Mesothelial cell of epicardium (in vitro differentiated cells): ENCODE measurements around the gene VTI1B. TPM values are rescaled to one million over a fixed set of nuclear protein-coding genes. Genes with fewer than 3 reads are reported as not detected.
"Not testable (repeated sequence)": the region's sequence is repeated elsewhere in the genome, so short reads cannot be mapped to it uniquely, and the experiment has no call there.

Experiments used
- DNase-seq, 2 experiments: peaks; one replicate each; pipeline ENCODE4 v3.0.0; 2021; ENCODE audit warnings: low spot score in 2 of 2; ENCODE audit not compliant: unreplicated experiment in 2 of 2
- H3K27ac Mint-ChIP-seq: 2 replicates; pipeline ENCODE4 v1.8.0; 2021; ENCODE audit warnings: mixed read lengths
- H3K27me3 Mint-ChIP-seq: 2 replicates; pipeline ENCODE4 v1.8.0; 2021; ENCODE audit warnings: low read depth, mixed read lengths
- H3K36me3 Mint-ChIP-seq: 2 replicates; pipeline ENCODE4 v1.8.0; 2021; ENCODE audit warnings: mixed read lengths
- H3K4me1 Mint-ChIP-seq: 2 replicates; pipeline ENCODE4 v1.8.0; 2021; ENCODE audit warnings: mixed read lengths
- H3K4me3 Mint-ChIP-seq: 2 replicates; pipeline ENCODE4 v1.8.0; 2021; ENCODE audit warnings: mild to moderate bottlenecking, moderate library complexity, mixed read lengths
- H3K9me3 Mint-ChIP-seq: 2 replicates; pipeline ENCODE4 v1.8.0; 2021; ENCODE audit warnings: mixed read lengths
- total RNA-seq: library from RNA; stranded (reverse); gene quantifications from 3 replicates; pipeline ENCODE4 v1.2.1, GENCODE V29; 2021
- TF ChIP-seq, protein P1 (sequence below): fragments of 200-600 bp; sonication (generic); IDR thresholded peaks from one replicate; pipeline ENCODE4 v1.5.0; 2021; ENCODE audit warnings: antibody characterized with exemption; ENCODE audit not compliant: unreplicated experiment

The VTI1B gene
- total RNA-seq, 1 donor from 2014 or later = 75.7 TPM

GRCh38 chr14:67717048-67717447 is 42.6 kb upstream of the VTI1B start:
- Mint-ChIP-seq H3K4me1 (no peaks in the 10 kb centered on the region), H3K36me3 (no peaks in the 10 kb centered on the region), H3K27ac (no peak overlapping the region), H3K4me3 (no peak overlapping the region), H3K9me3 (no peaks in the 10 kb centered on the region), H3K27me3 (peaks cover 3% of the 10 kb centered on the region)
- TF ChIP-seq, protein P1, sequence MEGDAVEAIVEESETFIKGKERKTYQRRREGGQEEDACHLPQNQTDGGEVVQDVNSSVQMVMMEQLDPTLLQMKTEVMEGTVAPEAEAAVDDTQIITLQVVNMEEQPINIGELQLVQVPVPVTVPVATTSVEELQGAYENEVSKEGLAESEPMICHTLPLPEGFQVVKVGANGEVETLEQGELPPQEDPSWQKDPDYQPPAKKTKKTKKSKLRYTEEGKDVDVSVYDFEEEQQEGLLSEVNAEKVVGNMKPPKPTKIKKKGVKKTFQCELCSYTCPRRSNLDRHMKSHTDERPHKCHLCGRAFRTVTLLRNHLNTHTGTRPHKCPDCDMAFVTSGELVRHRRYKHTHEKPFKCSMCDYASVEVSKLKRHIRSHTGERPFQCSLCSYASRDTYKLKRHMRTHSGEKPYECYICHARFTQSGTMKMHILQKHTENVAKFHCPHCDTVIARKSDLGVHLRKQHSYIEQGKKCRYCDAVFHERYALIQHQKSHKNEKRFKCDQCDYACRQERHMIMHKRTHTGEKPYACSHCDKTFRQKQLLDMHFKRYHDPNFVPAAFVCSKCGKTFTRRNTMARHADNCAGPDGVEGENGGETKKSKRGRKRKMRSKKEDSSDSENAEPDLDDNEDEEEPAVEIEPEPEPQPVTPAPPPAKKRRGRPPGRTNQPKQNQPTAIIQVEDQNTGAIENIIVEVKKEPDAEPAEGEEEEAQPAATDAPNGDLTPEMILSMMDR = no peak
- no peak for DNase-seq

DNA sequence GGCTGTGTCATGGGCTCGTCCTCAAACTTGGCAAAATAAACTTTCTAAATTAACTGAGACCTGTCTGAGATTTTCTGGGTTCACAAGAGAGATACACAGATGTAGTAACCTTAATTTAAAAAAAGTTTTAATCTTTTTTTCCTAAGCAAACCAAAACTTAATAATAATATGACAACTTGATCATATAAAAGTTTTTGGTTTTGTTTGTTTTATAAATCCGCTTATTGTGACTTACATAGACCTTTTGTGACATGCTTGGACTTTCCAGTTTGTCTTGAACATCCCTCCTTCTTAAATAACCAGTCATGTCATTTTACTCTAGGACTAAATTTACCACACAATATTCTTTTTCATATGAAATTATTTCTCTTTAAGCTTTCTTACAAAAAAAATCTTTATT is 35.8 kb upstream of the VTI1B start:
- peaks cover 1% of the 10 kb centered on the region for H3K27me3 Mint-ChIP-seq
- no peak overlapping the region for H3K27ac Mint-ChIP-seq
- H3K9me3 Mint-ChIP-seq = peaks cover 11% of the 10 kb centered on the region
- no peak for DNase-seq
- H3K4me1 Mint-ChIP-seq = no peaks in the 10 kb centered on the region
- TF ChIP-seq, protein P1 = no peak
- H3K36me3 Mint-ChIP-seq = peaks cover 3% of the 10 kb centered on the region
- H3K4me3 Mint-ChIP-seq = no peak overlapping the region

DNA sequence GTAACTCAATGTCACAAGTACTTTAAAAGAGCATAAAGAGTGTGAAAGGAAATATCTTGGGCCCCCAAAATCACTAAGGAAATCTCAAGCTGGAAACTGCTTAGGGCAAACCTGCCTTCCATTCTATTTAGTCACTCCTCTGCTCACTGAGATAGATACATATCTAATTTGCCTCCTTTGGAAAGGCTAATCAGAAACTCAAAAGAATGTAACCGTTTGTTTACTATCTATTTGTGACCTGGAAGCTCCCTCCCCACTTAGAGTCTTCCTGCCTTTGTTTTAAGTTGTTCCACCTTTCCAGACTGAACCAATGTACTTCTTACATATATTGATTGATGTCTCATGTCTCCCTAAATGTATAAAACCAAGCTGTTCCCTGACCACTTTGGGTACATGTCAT is 35.4 kb upstream of the VTI1B start:
- not testable (repeated sequence) for H3K4me3 Mint-ChIP-seq, DNase-seq, H3K27ac Mint-ChIP-seq, H3K27me3 Mint-ChIP-seq, H3K36me3 Mint-ChIP-seq, H3K4me1 Mint-ChIP-seq
- H3K9me3 Mint-ChIP-seq = peaks cover 11% of the 10 kb centered on the region

- H3K36me3 Mint-ChIP-seq, H3K27me3 Mint-ChIP-seq, H3K4me1 Mint-ChIP-seq, H3K27ac Mint-ChIP-seq, DNase-seq, H3K4me3 Mint-ChIP-seq: not testable (repeated sequence)
- peaks cover 11% of the 10 kb centered on the region for H3K9me3 Mint-ChIP-seq
Observed at GRCh38 chr14:67709346-67709745, 34.9 kb upstream of the VTI1B start.

- Mint-ChIP-seq H3K27me3 (peaks cover 3% of the 10 kb centered on the region), H3K9me3 (peaks cover 4% of the 10 kb centered on the region), H3K36me3 (peaks cover 3% of the 10 kb centered on the region), H3K4me3 (no peak overlapping the region), H3K27ac (no peak overlapping the region), H3K4me1 (no peaks in the 10 kb centered on the region)
- no peak for DNase-seq
- TF ChIP-seq, protein P1 = no peak
Observed at GRCh38 chr14:67705211-67705610, 30.8 kb upstream of the VTI1B start.

- H3K9me3 Mint-ChIP-seq = no peaks in the 10 kb centered on the region
- no peak overlapping the region for H3K4me3 Mint-ChIP-seq
- no peaks in the 10 kb centered on the region for H3K4me1 Mint-ChIP-seq
- DNase-seq = no peak
- TF ChIP-seq, protein P1 = no peak
- no peaks in the 10 kb centered on the region for H3K36me3 Mint-ChIP-seq
- no peak overlapping the region for H3K27ac Mint-ChIP-seq
- H3K27me3 Mint-ChIP-seq = peaks cover 3% of the 10 kb centered on the region
Observed at GRCh38 chr14:67704484-67705089, 30.2 kb upstream of the VTI1B start.

GRCh38 chr14:67703997-67704396 is 29.6 kb upstream of the VTI1B start:
- no peaks in the 10 kb centered on the region for H3K9me3 Mint-ChIP-seq
- TF ChIP-seq, protein P1 = no peak

DNA sequence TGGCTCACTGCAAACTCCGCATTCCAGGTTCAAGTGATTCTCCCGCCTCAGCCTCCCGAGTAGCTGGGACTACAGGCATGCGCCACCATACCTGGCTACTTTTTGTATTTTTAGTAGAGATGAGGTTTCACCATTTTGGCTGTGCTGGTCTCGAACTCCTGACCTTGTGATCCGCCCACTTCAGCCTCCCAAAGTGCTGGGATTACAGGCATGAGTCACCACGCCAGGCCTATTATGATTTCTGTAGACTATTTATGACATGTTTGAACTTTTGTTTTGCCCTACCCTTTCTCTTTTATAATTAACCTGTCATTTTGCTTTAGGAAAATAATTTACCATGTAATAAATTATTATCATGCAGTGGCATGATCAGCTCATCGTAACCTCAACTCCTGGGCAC is 27.1 kb upstream of the VTI1B start, which contains the start of gene RDH12:
Gene RDH12 (plus strand): TSS at position 395 of the 400 bp plus-strand sequence. CDS start 20,757 bp downstream, outside the sequence.
- H3K9me3 Mint-ChIP-seq, H3K27ac Mint-ChIP-seq, H3K27me3 Mint-ChIP-seq, H3K4me1 Mint-ChIP-seq, H3K36me3 Mint-ChIP-seq, DNase-seq, H3K4me3 Mint-ChIP-seq: not testable (repeated sequence)

More at GRCh38 chr14:67703997-67704396, 29.6 kb upstream of the VTI1B start:
- Mint-ChIP-seq H3K36me3 (no peaks in the 10 kb centered on the region), H3K4me1 (no peaks in the 10 kb centered on the region), H3K27ac (no peak overlapping the region), H3K27me3 (peaks cover 3% of the 10 kb centered on the region), H3K4me3 (no peak overlapping the region)
- DNase-seq = no peak
